ENCODE data around the gene MYO1C. TPM values are rescaled to one million over a fixed set of nuclear protein-coding genes. Genes with fewer than 3 reads are reported as not detected.

The MYO1C gene
- total and polyA plus RNA-seq, 10 donors: 14.6 to 135 (median 58.5) TPM

DNA sequence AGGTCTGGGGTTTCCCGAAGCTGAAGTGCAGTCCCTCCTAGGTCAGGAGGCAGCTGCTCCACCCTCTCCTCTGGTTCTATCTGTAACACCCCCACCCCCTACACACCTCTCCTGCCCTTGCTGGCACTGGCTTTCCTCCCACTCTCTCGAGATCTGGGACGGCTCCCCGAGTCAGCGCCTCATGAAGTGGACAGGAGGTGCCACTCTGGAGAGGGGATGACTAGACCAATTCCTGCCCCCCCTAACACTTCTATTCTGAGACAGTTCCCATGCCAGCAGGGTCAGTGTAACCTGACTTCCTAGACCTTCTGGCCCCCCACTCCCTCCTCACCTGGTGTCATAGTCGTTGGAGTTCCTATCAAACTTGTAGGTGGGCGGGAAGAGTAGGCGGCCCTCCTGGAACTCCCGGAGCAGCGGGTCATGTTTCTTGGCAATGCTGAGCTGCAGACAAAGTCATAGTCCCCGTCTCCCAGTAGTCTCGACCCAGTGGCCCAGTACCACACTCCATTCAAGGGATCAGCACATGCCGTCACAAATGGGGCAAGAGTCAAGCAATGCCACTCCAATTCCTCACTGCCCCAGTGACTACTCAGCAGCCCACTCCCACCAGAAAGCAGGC, 14.3 kb upstream of the MYO1C start:
- TF ChIP-seq POLR2A (IDR thresholded peaks at IDR 0.05) (no peak), POLR2AphosphoS5 (IDR thresholded peaks at IDR 0.05) (no peak)
- TF ChIP-seq, protein P1, sequence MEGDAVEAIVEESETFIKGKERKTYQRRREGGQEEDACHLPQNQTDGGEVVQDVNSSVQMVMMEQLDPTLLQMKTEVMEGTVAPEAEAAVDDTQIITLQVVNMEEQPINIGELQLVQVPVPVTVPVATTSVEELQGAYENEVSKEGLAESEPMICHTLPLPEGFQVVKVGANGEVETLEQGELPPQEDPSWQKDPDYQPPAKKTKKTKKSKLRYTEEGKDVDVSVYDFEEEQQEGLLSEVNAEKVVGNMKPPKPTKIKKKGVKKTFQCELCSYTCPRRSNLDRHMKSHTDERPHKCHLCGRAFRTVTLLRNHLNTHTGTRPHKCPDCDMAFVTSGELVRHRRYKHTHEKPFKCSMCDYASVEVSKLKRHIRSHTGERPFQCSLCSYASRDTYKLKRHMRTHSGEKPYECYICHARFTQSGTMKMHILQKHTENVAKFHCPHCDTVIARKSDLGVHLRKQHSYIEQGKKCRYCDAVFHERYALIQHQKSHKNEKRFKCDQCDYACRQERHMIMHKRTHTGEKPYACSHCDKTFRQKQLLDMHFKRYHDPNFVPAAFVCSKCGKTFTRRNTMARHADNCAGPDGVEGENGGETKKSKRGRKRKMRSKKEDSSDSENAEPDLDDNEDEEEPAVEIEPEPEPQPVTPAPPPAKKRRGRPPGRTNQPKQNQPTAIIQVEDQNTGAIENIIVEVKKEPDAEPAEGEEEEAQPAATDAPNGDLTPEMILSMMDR (IDR thresholded peaks at IDR 0.05 in 8 of 11, conservative IDR thresholded peaks at IDR 0.05 in 3 of 11): no peak
- Histone ChIP-seq H3K4me1 (peaks cover 0 to 28% (median 16%) of the 10 kb centered on the region in 6 donors), H3K36me3 (peaks cover 0 to 98% (median 44%) of the 10 kb centered on the region in 6 donors), H3K9me3 (no peaks in the 10 kb centered on the region), H3K27ac (no peak overlapping the region), H3K4me3 (no peak overlapping the region), H3K27me3 (replicated peaks in 1 of 7) (no peaks in the 10 kb centered on the region)
- DNase-seq: no peak
- WGBS, 5 donors: 93 to 96% (median 95%) methylated on average over 12 to 13 of the region's 13 CpGs
- intact Hi-C loops (cut with DNase I; ENCODE audit: low total_unique reads): no loop called here

DNA sequence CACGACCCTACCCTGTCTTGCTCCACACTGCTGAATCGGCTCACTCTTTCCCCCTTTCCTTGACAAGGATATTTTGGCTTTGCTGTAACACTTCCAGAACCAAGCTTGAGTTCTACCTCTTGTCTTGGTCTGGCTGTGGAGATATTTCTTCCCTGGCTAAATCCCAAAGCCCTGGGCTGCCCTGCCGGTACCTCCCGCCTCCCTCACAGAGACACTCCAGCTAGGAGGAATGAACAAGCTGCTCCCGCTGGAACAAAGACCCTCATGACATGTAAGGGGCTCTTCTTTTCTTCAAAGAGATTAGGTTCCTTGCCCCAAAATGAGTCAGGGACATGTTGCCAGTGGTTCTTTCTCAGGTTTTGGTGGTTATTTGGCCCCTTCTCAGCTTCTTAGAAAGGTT, 13.1 kb upstream of the MYO1C start:
- H3K36me3 ChIP-seq: peaks cover 0 to 97% (median 44%) of the 10 kb centered on the region in 6 donors
- DNase-seq: no peak

DNA sequence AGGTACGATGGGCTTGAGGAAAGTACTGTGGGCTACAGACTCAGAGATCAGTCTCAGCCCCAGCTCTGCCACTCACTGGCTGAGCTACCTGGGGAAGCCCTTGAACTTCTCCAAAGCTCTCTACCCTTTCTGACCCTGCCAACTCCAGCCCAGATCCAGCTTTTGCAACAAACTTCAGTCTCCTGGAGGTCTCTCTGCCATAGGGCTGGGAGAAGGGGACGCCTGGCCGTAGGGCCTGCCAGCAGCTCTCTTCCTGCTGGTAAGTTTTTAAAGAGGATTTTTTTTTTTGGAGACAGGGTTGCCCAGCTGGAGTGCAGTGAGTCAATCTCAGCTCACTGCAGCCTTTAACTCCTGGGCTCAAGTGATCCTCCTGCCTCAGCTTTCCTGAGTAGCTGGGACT, 12.4 kb upstream of the MYO1C start:
- Histone ChIP-seq H3K36me3 (peaks cover 0 to 95% (median 43%) of the 10 kb centered on the region in 6 donors), H3K27me3 (replicated peaks in 1 of 7) (no peaks in the 10 kb centered on the region), H3K4me1 (peaks cover 0 to 9% (median 3%) of the 10 kb centered on the region in 6 donors), H3K9me3 (no peaks in the 10 kb centered on the region), H3K27ac (no peak overlapping the region), H3K4me3 (no peak overlapping the region)
- TF ChIP-seq, protein P1 (IDR thresholded peaks at IDR 0.05 in 8 of 11, conservative IDR thresholded peaks at IDR 0.05 in 3 of 11): no peak
- no peak for TF ChIP-seq POLR2A (IDR thresholded peaks at IDR 0.05)
- TF ChIP-seq POLR2AphosphoS5 (IDR thresholded peaks at IDR 0.05): no peak
- intact Hi-C loops (cut with DNase I; ENCODE audit: low total_unique reads): no loop called here
- DNase-seq: no peak
- 85 to 94% (median 88%) methylated on average over 3 of the region's 3 CpGs for WGBS, 5 donors

More for the DNA sequence above, 13.1 kb upstream of the MYO1C start:
- no peaks in the 10 kb centered on the region for H3K27me3 ChIP-seq (replicated peaks in 1 of 7)
- WGBS, 5 donors: 81 to 93% (median 87%) methylated on average over 5 of the region's 5 CpGs
- H3K4me1 ChIP-seq: peaks cover 0 to 16% (median 5%) of the 10 kb centered on the region in 6 donors
- TF ChIP-seq POLR2A (IDR thresholded peaks at IDR 0.05): no peak
- TF ChIP-seq, protein P1 (IDR thresholded peaks at IDR 0.05 in 8 of 11, conservative IDR thresholded peaks at IDR 0.05 in 3 of 11): no peak
- no peak for TF ChIP-seq POLR2AphosphoS5 (IDR thresholded peaks at IDR 0.05)
- H3K9me3 ChIP-seq: no peaks in the 10 kb centered on the region
- H3K27ac ChIP-seq: no peak overlapping the region
- H3K4me3 ChIP-seq: no peak overlapping the region
- intact Hi-C loops (cut with DNase I; ENCODE audit: low total_unique reads): no loop called here

DNA sequence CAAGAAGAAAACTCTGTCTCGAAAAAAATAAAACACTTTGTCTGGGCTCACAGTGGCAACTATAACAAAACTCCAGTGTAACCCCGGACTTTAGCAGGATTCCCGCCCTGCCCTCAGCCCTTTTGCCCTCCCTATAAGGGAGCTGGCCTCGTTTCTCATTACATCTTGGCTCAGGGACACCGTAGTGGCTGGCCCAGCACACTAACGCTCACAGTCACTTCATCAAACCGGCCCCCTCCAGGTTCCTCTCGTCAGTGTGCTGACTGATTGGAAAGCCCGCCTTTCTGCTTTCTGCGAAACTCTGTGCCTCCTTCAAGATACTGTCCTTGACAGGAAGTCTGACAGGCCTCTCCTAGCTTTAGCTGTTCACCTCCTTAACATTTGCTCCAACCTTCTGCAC, 11.2 kb upstream of the MYO1C start:
- peaks cover 0 to 95% (median 35%) of the 10 kb centered on the region in 6 donors for H3K36me3 ChIP-seq
- intact Hi-C loops (cut with DNase I; ENCODE audit: low total_unique reads): no loop called here
- 81 to 95% (median 88%) methylated on average over 10 of the region's 10 CpGs for WGBS, 5 donors
- no peaks in the 10 kb centered on the region for H3K9me3 ChIP-seq
- H3K4me3 ChIP-seq: no peak overlapping the region
- H3K4me1 ChIP-seq: no peaks in the 10 kb centered on the region
- no peak overlapping the region for H3K27ac ChIP-seq
- TF ChIP-seq POLR2A (IDR thresholded peaks at IDR 0.05) (no peak), POLR2AphosphoS5 (IDR thresholded peaks at IDR 0.05) (no peak)
- TF ChIP-seq, protein P1 (IDR thresholded peaks at IDR 0.05 in 8 of 11, conservative IDR thresholded peaks at IDR 0.05 in 3 of 11): no peak
- no peak for DNase-seq
- no peaks in the 10 kb centered on the region for H3K27me3 ChIP-seq (replicated peaks in 1 of 7)

Data from spleen (tissue), 11 donors.